WTC11 (cell line): ENCODE data around the gene CRACR2B. TPM values are rescaled to one million over a fixed set of nuclear protein-coding genes. Genes with fewer than 3 reads are reported as not detected.

Source experiments
- ATAC-seq: fragments of 200-7000 bp; cut with Tn5 transposase; 2 replicates; pipeline ENCODE4 v1.10.0; 2021; ENCODE audit warnings: mild to moderate bottlenecking, moderate library complexity
- CTCF ChIA-PET: fragments of 300-600 bp; sonication (Branson Sonifier 250); formaldehyde crosslinking; loops from one replicate; lab custom pipeline; 2021; ENCODE audit warnings: antibody characterized with exemption; lab: Charles Lee
- POLR2A ChIA-PET: fragments of 350-600 bp; sonication (Branson Sonifier 250); formaldehyde crosslinking; loops from one replicate; lab custom pipeline; 2021; ENCODE audit warnings: antibody characterized with exemption; lab: Charles Lee
- DNase-seq: peaks from one replicate; pipeline ENCODE4 v3.0.0; 2021; ENCODE audit warnings: low spot score
- H3K27ac Mint-ChIP-seq: 2 replicates; pipeline ENCODE4 v1.8.0; 2021; ENCODE audit warnings: mixed read lengths
- H3K27me3 Mint-ChIP-seq: 2 replicates; pipeline ENCODE4 v1.8.0; 2021; ENCODE audit warnings: low read depth, mild to moderate bottlenecking, moderate library complexity, mixed read lengths
- H3K36me3 Mint-ChIP-seq: 2 replicates; pipeline ENCODE4 v1.8.0; 2021; ENCODE audit warnings: mixed read lengths
- H3K4me1 Mint-ChIP-seq: 2 replicates; pipeline ENCODE4 v1.8.0; 2022; ENCODE audit warnings: mixed read lengths
- H3K4me3 Mint-ChIP-seq: 2 replicates; pipeline ENCODE4 v1.8.0; 2021; ENCODE audit warnings: mild to moderate bottlenecking, moderate library complexity, mixed read lengths
- H3K9me3 Mint-ChIP-seq: 2 replicates; pipeline ENCODE4 v1.8.0; 2021; ENCODE audit warnings: mixed read lengths
- ATF1 ChIP-seq: sonication (generic); formaldehyde crosslinking; IDR thresholded peaks from 2 replicates; pipeline ENCODE4 v1.8.1; 2023; ENCODE audit warnings: mild to moderate bottlenecking, moderate library complexity, missing genetic modification reagents
- CBFB ChIP-seq: sonication (generic); formaldehyde crosslinking; IDR thresholded peaks from 2 replicates; pipeline ENCODE4 v1.8.1; 2022; ENCODE audit warnings: mild to moderate bottlenecking, low read depth, missing genetic modification reagents
- CREB1 ChIP-seq: sonication (generic); formaldehyde crosslinking; IDR thresholded peaks from 2 replicates; pipeline ENCODE4 v1.8.0; 2023; ENCODE audit warnings: mild to moderate bottlenecking, missing genetic modification reagents
- ESRRA ChIP-seq: sonication (generic); formaldehyde crosslinking; IDR thresholded peaks from 2 replicates; pipeline ENCODE4 v1.8.1; 2022; ENCODE audit warnings: mild to moderate bottlenecking, missing genetic modification reagents, borderline replicate concordance
- FOXK1 ChIP-seq: sonication (generic); formaldehyde crosslinking; IDR thresholded peaks from 2 replicates; pipeline ENCODE4 v1.8.0; 2022; ENCODE audit warnings: mild to moderate bottlenecking, moderate library complexity, missing genetic modification reagents
- GABPB1 ChIP-seq: sonication (generic); formaldehyde crosslinking; IDR thresholded peaks from 2 replicates; pipeline ENCODE4 v1.8.1; 2023; ENCODE audit warnings: mild to moderate bottlenecking, missing genetic modification reagents
- IRF2 ChIP-seq: sonication (generic); formaldehyde crosslinking; IDR thresholded peaks from 2 replicates; pipeline ENCODE4 v1.8.0; 2022; ENCODE audit warnings: low read depth, missing genetic modification reagents, borderline replicate concordance
- MYBL2 ChIP-seq: sonication (generic); formaldehyde crosslinking; IDR thresholded peaks from 2 replicates; pipeline ENCODE4 v1.8.1; 2023; ENCODE audit warnings: mild to moderate bottlenecking, moderate library complexity, missing genetic modification reagents
- NFATC4 ChIP-seq: fragments of 250-450 bp; sonication (Bioruptor Pico); IDR thresholded peaks from 2 replicates; pipeline ENCODE4 v1.9.0; 2021; ENCODE audit warnings: mild to moderate bottlenecking
- NR1H2 ChIP-seq: sonication (generic); formaldehyde crosslinking; IDR thresholded peaks from 2 replicates; pipeline ENCODE4 v1.9.0; 2021; ENCODE audit warnings: mild to moderate bottlenecking, moderate library complexity, missing genetic modification reagents
- RORB ChIP-seq: fragments of 250-450 bp; sonication (Bioruptor Pico); IDR thresholded peaks from 2 replicates; pipeline ENCODE4 v1.9.0; 2021; ENCODE audit warnings: mild to moderate bottlenecking
- ZNF317 ChIP-seq: sonication (generic); formaldehyde crosslinking; IDR thresholded peaks from 2 replicates; pipeline ENCODE4 v1.8.1; 2023; ENCODE audit warnings: low read depth, mild to moderate bottlenecking, moderate library complexity, missing genetic modification reagents, borderline replicate concordance
- ZNF671 ChIP-seq: fragments of 250-450 bp; sonication (Bioruptor Pico); IDR thresholded peaks from 2 replicates; pipeline ENCODE4 v1.8.0; 2021; ENCODE audit warnings: mild to moderate bottlenecking
- total RNA-seq: library from RNA; stranded (reverse); gene quantifications from 3 replicates; pipeline ENCODE4 v1.2.3, GENCODE V29; 2021
- TF ChIP-seq, protein P1 (sequence below): sonication (generic); formaldehyde crosslinking; IDR thresholded peaks from 2 replicates; pipeline ENCODE4 v1.8.1; 2023; ENCODE audit warnings: mild to moderate bottlenecking, missing genetic modification reagents, moderate library complexity
- TF ChIP-seq, protein P2 (sequence below): sonication (generic); formaldehyde crosslinking; IDR thresholded peaks from 2 replicates; pipeline ENCODE4 v1.8.1; 2022; ENCODE audit warnings: missing genetic modification reagents, borderline replicate concordance
- TF ChIP-seq, protein P3 (sequence below): fragments of 250-450 bp; sonication (Bioruptor Pico); conservative IDR thresholded peaks from 2 replicates; pipeline ENCODE4 v1.9.0; 2021; ENCODE audit warnings: mild to moderate bottlenecking
- TF ChIP-seq, protein P4 (sequence below): fragments of 200-600 bp; IDR thresholded peaks from 2 replicates; pipeline ENCODE4 v1.8.0; 2022; ENCODE audit warnings: antibody characterized with exemption
- TF ChIP-seq, protein P5 (sequence below): sonication (generic); formaldehyde crosslinking; conservative IDR thresholded peaks from 2 replicates; pipeline ENCODE4 v1.8.1; 2023; ENCODE audit warnings: mild to moderate bottlenecking, low read depth, missing genetic modification reagents, moderate library complexity
- TF ChIP-seq, protein P6 (sequence below): sonication (generic); formaldehyde crosslinking; IDR thresholded peaks from 2 replicates; pipeline ENCODE4 v1.8.1; 2022; ENCODE audit warnings: low read depth, missing genetic modification reagents, borderline replicate concordance
- TF ChIP-seq, protein P7 (sequence below): fragments of 250-450 bp; sonication (Bioruptor Pico); IDR thresholded peaks from 2 replicates; pipeline ENCODE4 v1.9.0; 2021; ENCODE audit warnings: moderate library complexity, mild to moderate bottlenecking, inconsistent platforms, borderline replicate concordance

CRACR2B gene
- total RNA-seq, 1 experiment from 2014 or later = 46.5 TPM

DNA sequence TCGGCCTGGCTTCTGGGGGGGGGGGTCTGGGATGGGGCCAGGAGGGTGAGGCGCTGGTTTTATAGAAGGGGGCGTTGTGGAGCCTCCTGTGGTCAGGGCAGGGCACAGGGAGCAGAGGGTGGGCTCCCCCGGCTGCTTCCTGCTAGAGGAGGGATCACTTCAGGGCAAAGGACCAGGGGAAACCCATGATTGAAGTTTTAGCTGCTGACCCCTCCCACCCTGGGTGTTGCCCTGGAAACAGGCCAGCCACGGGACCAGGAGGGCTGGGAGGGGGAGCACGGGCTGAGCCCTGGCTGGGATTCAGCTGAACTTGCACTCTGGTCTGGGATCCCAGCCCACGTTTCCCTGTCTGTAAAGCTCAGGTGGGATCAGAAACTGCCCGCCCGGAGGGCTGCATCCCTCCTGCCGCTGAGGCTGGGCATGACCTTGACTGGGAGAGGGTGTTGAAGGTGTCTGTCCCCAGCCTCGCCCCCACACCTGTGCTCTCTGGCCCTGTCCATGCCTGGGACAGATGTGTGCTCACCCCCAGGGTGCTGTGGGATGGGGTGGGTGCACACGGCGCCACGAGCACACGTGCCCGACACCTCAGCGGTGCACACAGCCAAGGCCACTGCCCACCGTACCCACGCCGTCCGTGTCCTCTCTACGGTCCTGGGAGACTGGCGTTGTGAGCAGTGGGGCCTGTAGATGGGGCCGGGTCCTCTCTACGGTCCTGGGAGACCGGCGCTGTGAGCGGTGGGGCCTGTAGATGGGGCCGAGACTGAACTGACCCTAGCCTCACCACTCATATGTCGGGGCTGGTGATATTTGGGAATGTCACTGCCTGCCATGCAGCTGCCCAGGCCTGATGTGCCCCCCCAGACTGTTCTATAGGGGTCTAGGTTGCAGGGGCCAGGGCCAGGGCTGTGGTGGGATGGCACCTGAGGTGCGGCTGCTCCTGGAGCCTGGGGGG is 17.2 kb downstream of the CRACR2B start:
- H3K9me3 Mint-ChIP-seq = no peaks in the 10 kb centered on the region
- TF ChIP-seq ESRRA (CRISPR knock-in tag) (0 out of 2 replicates have a peak, but pooled peaks have one; percentile 55), ZNF671 (no peak), ATF1 (CRISPR knock-in tag) (no peak), ZNF317 (CRISPR knock-in tag) (no peak), GABPB1 (no peak), CBFB (0 out of 2 replicates have a peak, but pooled peaks have one; percentile 46), RORB (no peak), MYBL2 (no peak), NR1H2 (no peak)
- TF ChIP-seq, protein P1, sequence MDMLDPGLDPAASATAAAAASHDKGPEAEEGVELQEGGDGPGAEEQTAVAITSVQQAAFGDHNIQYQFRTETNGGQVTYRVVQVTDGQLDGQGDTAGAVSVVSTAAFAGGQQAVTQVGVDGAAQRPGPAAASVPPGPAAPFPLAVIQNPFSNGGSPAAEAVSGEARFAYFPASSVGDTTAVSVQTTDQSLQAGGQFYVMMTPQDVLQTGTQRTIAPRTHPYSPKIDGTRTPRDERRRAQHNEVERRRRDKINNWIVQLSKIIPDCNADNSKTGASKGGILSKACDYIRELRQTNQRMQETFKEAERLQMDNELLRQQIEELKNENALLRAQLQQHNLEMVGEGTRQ = peak; percentile 50; the same call in 1 of the 2 replicates
- TF ChIP-seq, protein P2, sequence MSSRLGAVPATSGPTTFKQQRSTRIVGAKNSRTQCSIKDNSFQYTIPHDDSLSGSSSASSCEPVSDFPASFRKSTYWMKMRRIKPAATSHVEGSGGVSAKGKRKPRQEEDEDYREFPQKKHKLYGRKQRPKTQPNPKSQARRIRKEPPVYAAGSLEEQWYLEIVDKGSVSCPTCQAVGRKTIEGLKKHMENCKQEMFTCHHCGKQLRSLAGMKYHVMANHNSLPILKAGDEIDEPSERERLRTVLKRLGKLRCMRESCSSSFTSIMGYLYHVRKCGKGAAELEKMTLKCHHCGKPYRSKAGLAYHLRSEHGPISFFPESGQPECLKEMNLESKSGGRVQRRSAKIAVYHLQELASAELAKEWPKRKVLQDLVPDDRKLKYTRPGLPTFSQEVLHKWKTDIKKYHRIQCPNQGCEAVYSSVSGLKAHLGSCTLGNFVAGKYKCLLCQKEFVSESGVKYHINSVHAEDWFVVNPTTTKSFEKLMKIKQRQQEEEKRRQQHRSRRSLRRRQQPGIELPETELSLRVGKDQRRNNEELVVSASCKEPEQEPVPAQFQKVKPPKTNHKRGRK (CRISPR knock-in tag) = no peak
- TF ChIP-seq, protein P3, sequence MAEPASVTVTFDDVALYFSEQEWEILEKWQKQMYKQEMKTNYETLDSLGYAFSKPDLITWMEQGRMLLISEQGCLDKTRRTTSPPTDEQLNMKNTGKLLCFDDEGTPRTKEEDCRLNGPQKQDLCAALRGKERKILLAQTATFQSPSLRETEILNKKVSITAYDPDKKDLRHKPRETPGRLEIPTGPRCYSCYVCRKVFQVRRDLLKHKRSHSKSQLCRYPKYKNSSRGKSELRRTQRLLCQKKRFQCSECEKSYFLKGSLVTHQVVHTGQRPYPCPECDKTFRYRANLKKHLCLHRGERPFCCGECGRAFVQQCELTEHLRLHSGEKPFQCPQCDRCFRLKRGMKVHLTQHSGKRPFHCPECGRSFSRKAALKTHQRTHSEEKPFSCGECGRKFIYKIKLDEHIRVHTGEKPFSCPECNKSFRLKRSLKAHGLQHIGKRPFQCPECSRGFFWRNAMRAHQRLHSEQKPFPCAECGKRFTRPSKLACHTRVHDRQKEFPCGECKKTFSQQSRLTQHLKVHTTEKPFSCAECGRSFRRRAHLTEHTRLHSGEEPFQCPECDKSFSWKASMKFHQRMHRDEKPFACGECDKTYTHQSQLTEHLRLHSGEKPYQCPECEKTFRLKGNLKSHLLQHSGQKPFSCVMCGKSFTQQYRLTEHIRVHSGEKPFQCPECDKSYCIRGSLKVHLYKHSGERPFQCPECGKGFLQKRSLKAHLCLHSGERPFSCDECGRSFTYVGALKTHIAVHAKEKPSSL (CRISPR knock-in tag) = no peak
- TF ChIP-seq, protein P4, sequence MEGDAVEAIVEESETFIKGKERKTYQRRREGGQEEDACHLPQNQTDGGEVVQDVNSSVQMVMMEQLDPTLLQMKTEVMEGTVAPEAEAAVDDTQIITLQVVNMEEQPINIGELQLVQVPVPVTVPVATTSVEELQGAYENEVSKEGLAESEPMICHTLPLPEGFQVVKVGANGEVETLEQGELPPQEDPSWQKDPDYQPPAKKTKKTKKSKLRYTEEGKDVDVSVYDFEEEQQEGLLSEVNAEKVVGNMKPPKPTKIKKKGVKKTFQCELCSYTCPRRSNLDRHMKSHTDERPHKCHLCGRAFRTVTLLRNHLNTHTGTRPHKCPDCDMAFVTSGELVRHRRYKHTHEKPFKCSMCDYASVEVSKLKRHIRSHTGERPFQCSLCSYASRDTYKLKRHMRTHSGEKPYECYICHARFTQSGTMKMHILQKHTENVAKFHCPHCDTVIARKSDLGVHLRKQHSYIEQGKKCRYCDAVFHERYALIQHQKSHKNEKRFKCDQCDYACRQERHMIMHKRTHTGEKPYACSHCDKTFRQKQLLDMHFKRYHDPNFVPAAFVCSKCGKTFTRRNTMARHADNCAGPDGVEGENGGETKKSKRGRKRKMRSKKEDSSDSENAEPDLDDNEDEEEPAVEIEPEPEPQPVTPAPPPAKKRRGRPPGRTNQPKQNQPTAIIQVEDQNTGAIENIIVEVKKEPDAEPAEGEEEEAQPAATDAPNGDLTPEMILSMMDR = no peak
- ChIA-PET POLR2A (interaction anchor here (0.5 to 2.9 kb wide), 13 partner anchors 11 to 207 kb away, joined by 3 to 35 read pairs (median 4); partner anchors contain the start of genes CRACR2B, GATD1, PNPLA2 and TALDO1), CTCF (interaction anchor here (0.5 to 5.9 kb wide), 16 partner anchors 11 to 702 kb away, joined by 3 to 82 read pairs (median 4); partner anchors contain the start of genes CD151, CRACR2B, PNPLA2 and RPLP2)
- peak; percentile 29 for ATAC-seq
- no peaks in the 10 kb centered on the region for H3K27me3 Mint-ChIP-seq
- peak; percentile 85 for DNase-seq
- peak overlapping the region; percentile 96 for H3K27ac Mint-ChIP-seq
- peaks cover 21% of the 10 kb centered on the region for H3K4me1 Mint-ChIP-seq
- H3K4me3 Mint-ChIP-seq = peak overlapping the region; percentile 73
- peaks cover 3% of the 10 kb centered on the region; the same call in 1 of the 2 replicates for H3K36me3 Mint-ChIP-seq

DNA sequence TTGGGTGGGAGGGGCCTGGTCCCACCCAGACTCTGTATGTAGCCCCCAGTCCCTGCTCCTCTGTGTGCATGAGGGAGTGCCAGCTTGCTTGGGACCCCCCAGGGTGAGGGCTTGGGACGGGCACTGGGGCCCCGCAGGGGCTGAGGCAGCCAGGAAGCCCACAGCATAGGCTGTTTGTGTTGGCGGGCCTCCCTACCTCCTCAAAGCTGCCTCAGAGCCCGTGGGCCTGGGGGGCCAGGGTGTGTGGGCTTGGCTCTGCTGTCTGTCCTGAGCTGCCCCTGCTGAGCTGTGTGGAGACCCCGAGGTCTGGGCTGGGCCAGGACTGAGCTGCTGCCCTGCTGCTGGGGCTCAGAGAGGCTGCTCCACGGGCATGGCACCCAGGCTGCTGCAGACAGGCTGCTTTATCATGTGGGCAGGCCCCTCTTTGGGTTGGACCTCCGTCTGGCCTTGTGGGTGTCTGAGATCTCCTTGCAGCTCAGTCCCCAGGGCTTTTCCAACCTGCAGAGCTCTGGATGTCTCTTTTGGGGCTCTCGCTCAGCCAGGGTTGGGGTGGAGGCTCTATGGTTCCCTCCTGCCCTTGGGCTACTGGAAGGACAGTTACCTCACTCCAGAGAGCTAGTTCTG is 18.3 kb downstream of the CRACR2B start:
- Mint-ChIP-seq H3K4me3 (no peak overlapping the region), H3K9me3 (no peaks in the 10 kb centered on the region), H3K4me1 (peaks cover 17% of the 10 kb centered on the region), H3K36me3 (peaks cover under 1% of the 10 kb centered on the region; the same call in 1 of the 2 replicates), H3K27me3 (no peaks in the 10 kb centered on the region), H3K27ac (no peak overlapping the region)
- CTCF ChIA-PET = interaction anchor here (0.7 to 1.1 kb wide), 3 partner anchors 12 to 99 kb away, joined by 3 to 4 read pairs (median 3); no protein-coding TSS in a partner anchor
- POLR2A ChIA-PET = no interaction called here
- DNase-seq (no peak), ATAC-seq (no peak)
- TF ChIP-seq IRF2 = no peak
- no peak for TF ChIP-seq MYBL2
- TF ChIP-seq, protein P5, sequence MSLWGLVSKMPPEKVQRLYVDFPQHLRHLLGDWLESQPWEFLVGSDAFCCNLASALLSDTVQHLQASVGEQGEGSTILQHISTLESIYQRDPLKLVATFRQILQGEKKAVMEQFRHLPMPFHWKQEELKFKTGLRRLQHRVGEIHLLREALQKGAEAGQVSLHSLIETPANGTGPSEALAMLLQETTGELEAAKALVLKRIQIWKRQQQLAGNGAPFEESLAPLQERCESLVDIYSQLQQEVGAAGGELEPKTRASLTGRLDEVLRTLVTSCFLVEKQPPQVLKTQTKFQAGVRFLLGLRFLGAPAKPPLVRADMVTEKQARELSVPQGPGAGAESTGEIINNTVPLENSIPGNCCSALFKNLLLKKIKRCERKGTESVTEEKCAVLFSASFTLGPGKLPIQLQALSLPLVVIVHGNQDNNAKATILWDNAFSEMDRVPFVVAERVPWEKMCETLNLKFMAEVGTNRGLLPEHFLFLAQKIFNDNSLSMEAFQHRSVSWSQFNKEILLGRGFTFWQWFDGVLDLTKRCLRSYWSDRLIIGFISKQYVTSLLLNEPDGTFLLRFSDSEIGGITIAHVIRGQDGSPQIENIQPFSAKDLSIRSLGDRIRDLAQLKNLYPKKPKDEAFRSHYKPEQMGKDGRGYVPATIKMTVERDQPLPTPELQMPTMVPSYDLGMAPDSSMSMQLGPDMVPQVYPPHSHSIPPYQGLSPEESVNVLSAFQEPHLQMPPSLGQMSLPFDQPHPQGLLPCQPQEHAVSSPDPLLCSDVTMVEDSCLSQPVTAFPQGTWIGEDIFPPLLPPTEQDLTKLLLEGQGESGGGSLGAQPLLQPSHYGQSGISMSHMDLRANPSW = no peak
- TF ChIP-seq CREB1 (CRISPR knock-in tag) = no peak
- TF ChIP-seq, protein P6, sequence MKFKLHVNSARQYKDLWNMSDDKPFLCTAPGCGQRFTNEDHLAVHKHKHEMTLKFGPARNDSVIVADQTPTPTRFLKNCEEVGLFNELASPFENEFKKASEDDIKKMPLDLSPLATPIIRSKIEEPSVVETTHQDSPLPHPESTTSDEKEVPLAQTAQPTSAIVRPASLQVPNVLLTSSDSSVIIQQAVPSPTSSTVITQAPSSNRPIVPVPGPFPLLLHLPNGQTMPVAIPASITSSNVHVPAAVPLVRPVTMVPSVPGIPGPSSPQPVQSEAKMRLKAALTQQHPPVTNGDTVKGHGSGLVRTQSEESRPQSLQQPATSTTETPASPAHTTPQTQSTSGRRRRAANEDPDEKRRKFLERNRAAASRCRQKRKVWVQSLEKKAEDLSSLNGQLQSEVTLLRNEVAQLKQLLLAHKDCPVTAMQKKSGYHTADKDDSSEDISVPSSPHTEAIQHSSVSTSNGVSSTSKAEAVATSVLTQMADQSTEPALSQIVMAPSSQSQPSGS (CRISPR knock-in tag) = no peak
- no peak for TF ChIP-seq FOXK1
- TF ChIP-seq, protein P7, sequence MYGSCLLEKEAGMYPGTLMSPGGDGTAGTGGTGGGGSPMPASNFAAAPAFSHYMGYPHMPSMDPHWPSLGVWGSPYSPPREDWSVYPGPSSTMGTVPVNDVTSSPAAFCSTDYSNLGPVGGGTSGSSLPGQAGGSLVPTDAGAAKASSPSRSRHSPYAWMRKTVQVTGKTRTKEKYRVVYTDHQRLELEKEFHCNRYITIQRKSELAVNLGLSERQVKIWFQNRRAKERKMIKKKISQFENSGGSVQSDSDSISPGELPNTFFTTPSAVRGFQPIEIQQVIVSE (CRISPR knock-in tag) = no peak
- no peak for TF ChIP-seq NFATC4
